ENCODE data around the gene CHST13.

- no peak for TF ChIP-seq CTCF (conservative IDR thresholded peaks at IDR 0.05; ENCODE audit: low read length)
- no peak for TF ChIP-seq EZH2phosphoT487 (IDR thresholded peaks at IDR 0.05; ENCODE audit: borderline replicate concordance)
Measured at GRCh38 chr3:126480861-126481260, 43.1 kb upstream of the CHST13 start.

All from Loucy (cell line).